DMS 273 (cell line): ENCODE data around the gene SEC11A.
A peak's percentile ranks its signal among the peaks of the same experiment; 100 is the strongest.
"Not testable (repeated sequence)": the region's sequence is repeated elsewhere in the genome, so short reads cannot be mapped to it uniquely, and the experiment has no call there.

Source experiments
- DNase-seq: peaks from one replicate; lab custom pipeline; 2025; ENCODE audit not compliant: unreplicated experiment; lab: John Stamatoyannopoulos, UW

Gene SEC11A

GRCh38 chr15:84645496-84645895 is 70.4 kb downstream of the SEC11A start:
- no peak for DNase-seq

GRCh38 chr15:84643838-84644237 is 72.1 kb downstream of the SEC11A start:
- DNase-seq, result no peak

- not testable (repeated sequence) for DNase-seq
These were observed 73.3 kb downstream of the SEC11A start for GRCh38 chr15:84642640-84643039.

GRCh38 chr15:84641871-84642270 is 74.1 kb downstream of the SEC11A start:
- not testable (repeated sequence) for DNase-seq

- peak; percentile 38 for DNase-seq
These were observed 77.8 kb downstream of the SEC11A start for GRCh38 chr15:84638103-84638502.

- no peak for DNase-seq
These were observed 81.6 kb downstream of the SEC11A start for GRCh38 chr15:84634228-84634837.

- peak; percentile 83 for DNase-seq
These were observed 82.4 kb downstream of the SEC11A start for GRCh38 chr15:84633311-84634227.

GRCh38 chr15:84631706-84632272 is 84.2 kb downstream of the SEC11A start:
- peak; percentile 49 for DNase-seq

GRCh38 chr15:84629033-84629432 is 86.9 kb downstream of the SEC11A start:
- no peak for DNase-seq

- DNase-seq, result no peak
These were observed 90.8 kb downstream of the SEC11A start for GRCh38 chr15:84625123-84625522.

- DNase-seq, result no peak
These were observed 91.6 kb downstream of the SEC11A start for GRCh38 chr15:84624359-84624758.

- no peak for DNase-seq
These were observed 94.5 kb downstream of the SEC11A start for GRCh38 chr15:84621358-84621979.

- DNase-seq, result no peak
These were observed 95.3 kb downstream of the SEC11A start for GRCh38 chr15:84620626-84621025.
